Activated CD4-positive, alpha-beta T cell treated with anti-CD3 and anti-CD28 coated beads, Interleukin-2, Interleukin-4, amounts not matched to agents 100 ng/mL and 50 ng/mL, durations not matched to agents 16 hours and 8 hours (primary cell): ENCODE results near the gene DNAH14.

Source experiments
- DNase-seq: peaks from one replicate; pipeline ENCODE4 v3.0.0-alpha.2; 2020; ENCODE audit warnings: low spot score

The DNAH14 gene

DNA sequence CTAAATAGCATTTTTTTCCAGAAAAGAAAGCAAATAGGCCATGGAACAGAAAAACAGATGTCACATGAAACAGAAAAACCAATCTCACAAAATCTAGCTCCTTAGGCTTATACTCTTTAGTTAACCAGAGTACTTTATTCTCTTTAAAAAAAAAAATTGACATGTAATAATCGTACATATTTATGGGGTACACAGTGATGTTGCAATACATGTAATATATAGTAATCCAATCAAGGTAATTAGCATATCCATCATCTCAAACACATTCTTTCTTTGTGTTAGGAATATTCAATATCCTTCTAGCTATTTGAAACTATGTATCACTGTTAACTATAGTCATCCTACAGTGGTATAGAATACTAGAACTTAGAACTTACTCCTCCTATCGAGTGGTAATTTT lies 478.3 kb downstream of the DNAH14 start:
- no peak for DNase-seq

DNA sequence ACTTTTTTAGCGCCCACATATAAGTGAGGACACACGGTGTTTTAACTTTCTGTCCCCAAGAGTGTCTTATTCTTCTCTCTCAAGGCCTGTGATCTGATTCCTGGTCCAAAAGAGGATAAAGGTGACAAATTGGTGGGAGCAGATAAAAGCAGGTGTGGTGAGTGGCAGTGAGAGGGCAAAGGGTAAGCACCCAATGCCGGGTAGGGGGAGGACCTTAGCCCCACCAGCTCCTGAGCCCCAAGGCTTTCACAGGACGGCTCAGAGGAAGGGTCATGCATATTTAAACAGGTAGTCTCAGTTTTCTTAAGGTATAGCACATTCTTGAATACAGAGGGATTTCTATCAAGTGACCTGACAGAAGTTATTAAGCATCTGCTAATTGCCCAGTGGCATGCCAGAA lies 478.8 kb downstream of the DNAH14 start:
- DNase-seq = no peak

DNA sequence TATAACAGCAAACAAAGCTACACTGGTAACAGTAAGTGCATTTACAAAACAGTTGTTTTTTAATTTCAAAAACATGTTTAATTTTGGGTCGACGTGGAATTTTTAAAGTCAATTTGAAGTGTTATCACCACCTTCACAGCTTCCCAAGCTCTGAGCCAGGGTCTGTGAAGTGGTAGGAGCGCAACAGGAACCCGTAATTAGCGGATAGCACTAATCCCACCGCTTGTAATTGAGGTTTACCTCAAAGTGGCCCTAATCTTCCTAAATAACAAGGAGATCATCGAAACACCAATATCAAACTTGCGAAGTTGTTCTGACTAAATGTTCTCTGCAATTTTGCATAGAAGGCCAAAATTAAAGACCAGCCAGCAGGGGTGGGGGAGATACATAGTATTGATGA lies 479.6 kb downstream of the DNAH14 start:
- no peak for DNase-seq

DNA sequence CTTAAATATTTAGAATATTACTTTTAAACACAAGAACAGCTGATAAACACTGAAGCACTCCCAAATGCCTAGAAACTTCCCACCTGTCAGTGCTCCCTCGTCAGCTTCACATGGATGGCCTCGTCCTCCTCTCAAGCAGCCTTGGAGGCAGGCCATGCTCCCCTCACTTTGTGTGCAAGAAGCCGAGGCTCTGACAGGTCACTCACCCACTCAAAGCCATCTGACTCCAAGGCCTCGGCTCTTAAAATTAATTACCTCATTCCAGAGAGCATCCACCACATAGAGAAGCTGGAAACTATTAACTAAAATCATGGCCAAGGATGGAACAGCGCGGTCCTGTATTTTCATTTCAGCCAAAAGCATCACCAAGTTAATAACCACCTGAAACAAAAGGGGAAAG lies 480.6 kb downstream of the DNAH14 start:
- no peak for DNase-seq

DNA sequence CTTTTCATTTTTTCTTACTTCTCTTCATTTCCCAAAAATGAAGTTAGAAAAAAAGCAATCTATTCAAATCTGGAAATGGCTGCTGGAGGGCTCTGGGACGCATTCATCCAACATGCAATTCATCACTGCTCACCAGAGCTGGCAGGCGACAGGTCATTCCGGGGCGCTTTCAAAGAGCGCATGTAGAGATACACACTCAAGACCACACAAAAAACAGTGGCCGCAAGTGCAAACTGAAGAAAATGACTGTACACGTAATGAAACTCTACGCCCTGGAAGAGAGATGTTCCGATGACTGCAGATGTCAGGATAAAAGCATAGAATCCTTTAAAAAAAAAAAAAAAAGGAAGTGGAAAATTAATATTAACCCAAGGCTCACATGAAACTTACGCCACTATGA lies 482.8 kb downstream of the DNAH14 start:
- no peak for DNase-seq

DNA sequence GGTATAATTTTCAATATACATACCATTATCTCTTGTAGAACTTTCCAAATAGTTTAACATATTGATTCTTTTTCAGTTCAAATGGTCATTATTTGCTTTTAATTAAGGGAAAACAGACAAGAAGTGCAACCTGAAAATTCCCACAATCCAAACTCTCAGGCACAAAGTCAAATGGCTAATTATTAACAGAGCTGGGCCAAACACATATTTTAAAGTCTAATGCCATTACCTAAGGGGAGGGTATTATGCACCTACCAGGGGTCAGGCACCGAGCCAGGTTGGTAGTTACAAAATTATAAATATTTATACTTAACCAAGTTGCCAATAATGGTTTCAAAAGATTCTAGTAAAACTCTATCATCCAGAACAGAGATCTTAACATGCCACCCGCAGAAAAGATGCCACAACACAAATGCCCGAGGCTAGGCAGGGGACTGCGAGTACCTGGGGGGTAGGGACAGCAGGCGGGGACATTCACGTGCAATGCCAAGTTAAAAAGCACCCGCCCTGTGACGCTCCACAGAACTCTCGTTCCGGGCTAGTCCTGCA lies 483.4 kb downstream of the DNAH14 start:
- no peak for DNase-seq

DNA sequence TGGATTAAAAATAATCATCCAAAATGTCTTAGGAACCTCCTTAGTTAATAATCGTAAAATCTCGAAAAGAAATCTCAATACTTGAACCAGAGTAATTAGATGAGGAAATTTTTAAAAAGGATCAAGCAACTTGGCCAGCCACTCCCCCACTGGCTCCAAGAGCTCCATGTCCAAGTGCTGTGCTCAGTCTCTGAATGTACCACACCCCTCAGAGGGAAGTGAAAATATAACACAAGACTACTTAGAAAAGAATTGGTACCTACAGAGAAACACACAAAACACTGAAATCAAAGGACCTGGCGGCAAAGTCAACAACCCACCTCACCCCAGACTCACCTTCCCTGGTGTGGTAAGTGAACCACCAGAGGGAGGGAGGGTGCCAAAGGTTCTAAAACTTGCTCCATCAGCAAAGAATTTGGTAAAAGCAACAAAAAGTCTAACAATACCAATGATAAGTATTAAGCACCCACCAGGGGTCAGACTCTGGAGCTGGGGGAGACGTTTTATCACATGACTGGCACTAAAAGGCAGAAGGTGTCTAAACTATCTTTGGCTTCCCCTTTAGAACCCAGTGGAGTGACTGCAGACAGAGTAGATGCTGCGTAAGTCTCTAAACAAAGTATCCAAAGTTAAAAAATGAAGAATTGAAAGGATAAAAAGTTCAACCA lies 484.4 kb downstream of the DNAH14 start:
- no peak for DNase-seq

DNA sequence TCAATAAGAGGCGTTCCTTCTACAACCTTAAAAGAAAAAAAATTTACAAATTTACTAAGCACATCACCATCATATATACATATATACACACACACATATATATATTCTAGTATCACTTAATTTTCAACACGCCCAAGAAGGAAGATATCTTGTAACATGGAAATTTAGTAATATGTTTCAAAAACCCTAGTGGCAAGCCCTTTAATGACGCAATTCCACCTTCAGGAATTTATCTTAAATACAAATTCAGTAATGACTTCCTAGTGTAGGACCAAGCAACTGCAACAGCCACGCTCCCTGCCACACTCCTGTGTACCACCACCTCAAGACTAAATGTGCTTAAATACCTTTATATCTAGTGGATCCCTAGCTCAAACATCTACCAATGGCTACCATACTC lies 485.8 kb downstream of the DNAH14 start:
- DNase-seq = no peak

DNA sequence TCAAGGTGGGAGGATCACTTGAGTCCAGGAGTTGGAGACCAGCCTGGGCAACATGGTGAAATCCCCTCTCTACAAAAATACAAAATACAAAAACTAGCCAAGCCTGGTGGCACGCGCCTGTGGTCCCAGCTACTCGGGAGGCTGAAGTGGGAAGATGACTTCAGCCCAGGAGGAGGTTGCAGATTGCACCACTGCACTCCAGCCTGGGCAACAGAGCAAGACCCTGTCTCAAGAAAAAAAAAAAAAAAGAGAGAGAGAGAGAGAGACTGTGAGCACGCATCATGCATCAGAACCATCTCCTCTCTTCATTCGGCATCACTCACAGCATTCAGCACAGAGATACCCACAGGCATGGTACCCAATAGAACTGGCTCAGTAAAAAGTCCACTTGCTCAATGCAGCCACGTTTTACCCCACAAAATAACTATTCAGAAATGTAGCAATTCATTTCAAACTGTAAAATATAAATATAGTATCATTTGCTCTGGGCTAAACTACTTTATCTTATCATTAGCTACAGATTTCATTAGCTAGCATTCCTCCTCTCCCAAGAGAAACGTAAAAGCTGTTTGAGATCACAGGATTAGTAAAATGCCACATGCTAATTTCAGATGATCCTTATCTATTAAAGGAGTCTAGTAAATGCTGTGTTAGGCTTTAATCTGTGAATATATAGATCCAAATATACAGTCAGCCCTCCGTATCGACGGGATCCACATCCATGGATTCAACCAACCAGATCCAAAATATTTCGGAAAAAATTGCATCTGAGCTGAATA lies 486.7 kb downstream of the DNAH14 start:
- no peak for DNase-seq

DNA sequence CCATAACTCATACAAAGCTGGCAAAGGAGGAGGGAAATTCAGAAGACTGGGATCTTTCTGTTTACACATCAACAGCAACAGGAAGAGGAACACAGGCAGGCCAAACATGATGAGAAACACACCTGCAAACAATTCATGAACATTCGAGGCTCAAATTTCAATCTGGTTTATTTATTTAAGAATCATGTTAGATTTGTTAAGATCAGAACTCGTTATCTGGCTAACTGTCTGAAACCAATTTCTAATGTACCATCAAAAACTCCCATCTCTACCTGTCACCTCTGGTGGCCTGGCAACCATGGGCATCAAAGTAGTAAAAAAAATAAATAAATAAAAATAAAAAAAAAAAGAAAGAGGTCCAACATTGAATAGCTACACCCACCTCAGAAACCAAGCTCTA lies 488.6 kb downstream of the DNAH14 start:
- no peak for DNase-seq

DNA sequence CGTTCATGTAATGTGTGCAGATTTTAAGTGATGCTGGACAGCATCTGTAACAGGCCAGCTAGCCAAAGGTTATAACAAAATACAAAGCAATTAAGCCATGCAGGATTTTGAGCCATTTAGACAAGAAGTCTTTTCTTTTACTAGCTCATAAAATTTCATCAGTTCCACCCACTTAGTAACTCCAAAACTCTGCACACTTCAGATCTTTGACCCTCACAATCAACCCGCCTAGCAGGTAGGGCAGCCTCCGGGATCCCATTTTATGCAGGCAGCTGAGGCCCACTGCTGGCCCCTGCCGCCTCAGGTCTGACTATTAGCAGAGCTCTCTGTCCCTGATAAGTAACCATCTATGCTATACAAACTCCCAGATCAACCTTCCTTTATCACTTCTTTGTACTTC lies 489.1 kb downstream of the DNAH14 start:
- DNase-seq = no peak

DNA sequence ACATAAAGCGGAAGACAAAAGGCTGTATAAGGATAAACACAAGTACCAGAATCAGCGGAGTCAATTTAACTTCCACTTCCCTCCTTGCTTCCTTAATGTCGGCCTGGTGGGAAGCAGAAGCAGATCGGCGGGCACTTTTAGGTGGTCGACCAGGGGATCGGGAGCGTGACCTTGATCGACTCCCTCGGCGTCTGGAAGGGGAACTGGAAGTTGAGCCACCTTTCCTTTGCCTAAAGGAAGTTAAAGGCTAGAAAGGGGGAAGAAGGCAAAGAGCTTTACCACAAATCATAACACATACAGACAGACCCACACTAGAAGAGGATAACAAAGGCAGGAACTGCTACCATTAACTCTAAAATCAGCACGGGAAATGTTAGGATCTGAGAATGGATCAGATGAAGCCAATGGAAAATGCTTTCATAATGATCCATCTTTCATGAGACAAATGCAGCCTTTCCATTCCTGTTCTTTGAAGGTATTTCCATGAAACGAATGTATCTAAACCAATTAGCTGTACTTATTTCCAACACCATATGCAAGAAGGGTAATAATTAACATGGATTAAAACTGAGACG lies 492.6 kb downstream of the DNAH14 start:
- DNase-seq = no peak

DNA sequence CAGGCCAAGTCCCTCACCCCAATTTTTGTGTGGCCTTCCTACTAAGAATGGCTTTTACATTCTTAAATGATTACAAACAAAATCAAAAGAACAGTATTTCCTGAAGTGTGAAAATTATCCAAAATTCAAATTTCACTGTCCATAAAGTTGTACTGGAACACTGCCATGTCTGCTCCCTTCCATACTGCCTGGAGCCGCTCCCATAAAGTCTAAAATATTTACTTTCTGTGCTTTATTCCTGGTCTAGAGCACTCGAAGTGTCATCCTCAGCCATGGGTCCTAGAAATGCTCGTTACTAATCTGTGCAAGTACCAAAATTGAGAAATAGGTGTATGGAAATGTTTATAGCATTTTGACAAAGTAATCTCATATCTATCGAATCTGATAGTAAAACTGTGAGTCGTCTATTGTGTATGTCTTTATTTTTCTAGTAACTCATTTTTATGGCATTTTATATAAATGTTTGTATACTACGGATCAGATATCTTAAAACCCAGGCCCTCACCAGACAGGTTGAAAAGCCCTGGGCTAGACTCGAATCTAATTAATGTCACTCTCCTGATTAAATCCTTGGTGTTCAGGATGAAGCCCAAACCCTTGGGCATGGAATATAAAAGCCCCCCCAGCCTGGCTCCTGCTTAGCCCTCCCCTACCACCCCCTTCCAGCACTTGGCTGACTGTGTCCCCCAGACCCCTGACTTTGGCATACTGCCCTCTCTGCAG lies 493.5 kb downstream of the DNAH14 start:
- DNase-seq = no peak

DNA sequence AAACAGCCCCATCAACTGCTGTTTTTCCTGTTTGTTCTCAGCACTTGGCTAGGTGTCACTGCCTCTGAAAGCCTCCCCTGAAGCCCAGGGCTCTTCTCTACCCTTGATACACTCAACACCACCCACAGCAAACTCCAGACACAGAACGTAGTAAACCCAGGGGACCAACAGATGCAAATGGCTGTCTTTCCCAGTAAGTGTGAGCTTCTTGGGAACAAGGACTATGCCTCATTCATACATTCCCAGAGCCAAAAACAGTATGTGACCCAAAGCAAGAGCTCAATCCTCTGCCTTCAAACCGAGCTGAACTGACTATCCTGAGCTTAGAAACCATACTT lies 494.0 kb downstream of the DNAH14 start:
- no peak for DNase-seq

DNA sequence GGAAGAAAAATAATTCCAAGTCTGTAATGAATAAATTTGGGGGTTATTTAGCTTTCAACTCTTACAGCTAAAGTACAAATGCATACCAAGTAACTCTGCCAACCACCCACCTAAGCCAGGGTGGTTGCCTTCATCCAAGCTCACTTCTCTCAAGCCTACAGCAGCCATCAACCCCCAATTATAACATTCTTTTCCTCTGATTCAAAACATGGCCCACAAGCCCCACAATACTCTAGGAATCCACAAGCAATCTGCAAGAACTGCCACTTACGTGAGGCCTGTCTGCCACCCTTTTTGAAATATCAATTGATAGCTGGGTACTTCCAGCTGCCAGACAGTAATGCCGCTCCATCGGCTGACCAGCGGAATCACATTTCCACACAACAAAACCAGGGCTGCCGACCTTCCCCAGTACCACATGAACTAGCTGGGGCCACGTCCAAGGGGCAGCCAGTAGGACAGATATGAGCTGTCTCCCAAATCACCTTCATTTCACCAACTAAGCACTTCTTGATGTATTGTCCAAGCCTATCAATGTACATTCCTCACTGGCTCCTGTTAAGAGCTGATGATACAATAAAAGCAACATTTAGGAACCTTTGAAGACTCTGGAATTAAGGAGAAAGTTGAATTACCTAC lies 495.2 kb downstream of the DNAH14 start:
- no peak for DNase-seq

DNA sequence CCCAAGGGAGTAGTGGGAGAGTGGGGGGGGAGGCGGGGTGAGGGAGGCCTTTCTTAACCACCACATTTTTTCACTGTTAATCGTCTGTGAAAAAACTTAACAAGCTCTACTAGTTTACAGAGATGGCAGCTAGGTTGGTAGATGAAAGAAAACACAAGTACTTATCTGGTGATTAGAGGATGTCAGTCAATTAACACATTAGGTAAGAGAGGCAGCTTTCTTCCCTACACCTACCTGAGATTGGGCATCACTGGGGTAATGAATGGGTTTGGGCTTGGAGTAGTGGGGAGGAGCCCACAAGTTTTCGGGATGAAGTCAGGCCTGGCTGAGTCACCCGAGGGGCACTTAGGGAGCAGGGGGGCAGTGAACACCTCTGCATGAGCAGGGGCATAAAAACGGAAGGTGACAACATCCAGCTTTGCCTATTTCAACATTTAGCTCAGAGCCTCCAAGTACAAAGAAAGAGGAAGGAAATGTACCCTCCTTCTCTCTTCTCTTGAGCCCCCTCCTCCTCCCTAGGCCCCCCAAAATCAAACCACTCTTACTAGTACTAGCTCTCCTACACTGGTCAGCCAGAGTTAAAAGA lies 495.8 kb downstream of the DNAH14 start:
- DNase-seq = no peak

DNA sequence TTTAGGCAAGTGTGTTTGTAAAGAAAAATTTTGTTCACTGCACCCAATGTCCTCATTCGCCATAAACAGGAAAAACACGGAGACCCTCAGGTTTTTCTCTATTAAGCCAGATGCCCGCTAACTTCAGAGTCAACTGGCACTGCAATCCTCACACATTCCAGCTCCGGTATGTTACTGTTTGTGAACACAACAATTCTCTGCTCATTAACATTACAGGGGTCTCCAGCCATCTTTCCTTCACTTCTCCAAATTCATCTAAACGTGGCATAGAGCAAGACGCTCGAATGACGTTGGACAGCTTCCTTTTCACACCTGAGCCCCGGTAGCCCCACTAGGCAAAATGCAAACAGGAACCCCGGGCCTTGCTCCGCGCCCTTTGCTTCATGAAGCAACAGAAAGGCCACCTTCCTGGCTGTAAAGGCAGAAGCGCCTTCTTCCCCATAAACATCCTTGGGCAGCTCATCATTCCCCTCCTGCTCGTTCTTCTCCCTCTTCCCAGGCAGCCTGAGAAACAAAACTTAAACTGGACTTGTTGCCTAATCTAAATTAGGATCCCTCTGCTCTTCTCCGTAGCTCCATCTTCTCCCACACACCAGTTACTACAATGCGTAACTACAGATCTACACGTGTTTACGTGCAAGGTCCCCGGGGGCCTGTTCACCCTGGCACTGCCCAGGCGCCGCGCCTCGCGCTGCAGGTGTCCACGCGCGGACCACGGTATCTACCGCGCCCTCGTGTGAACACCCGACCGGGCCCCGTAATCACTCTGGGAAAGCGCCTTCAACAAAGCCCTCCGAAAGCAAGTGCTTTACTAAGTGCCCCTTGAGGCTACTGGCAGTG lies 497.1 kb downstream of the DNAH14 start:
- peak; percentile 43 for DNase-seq

DNA sequence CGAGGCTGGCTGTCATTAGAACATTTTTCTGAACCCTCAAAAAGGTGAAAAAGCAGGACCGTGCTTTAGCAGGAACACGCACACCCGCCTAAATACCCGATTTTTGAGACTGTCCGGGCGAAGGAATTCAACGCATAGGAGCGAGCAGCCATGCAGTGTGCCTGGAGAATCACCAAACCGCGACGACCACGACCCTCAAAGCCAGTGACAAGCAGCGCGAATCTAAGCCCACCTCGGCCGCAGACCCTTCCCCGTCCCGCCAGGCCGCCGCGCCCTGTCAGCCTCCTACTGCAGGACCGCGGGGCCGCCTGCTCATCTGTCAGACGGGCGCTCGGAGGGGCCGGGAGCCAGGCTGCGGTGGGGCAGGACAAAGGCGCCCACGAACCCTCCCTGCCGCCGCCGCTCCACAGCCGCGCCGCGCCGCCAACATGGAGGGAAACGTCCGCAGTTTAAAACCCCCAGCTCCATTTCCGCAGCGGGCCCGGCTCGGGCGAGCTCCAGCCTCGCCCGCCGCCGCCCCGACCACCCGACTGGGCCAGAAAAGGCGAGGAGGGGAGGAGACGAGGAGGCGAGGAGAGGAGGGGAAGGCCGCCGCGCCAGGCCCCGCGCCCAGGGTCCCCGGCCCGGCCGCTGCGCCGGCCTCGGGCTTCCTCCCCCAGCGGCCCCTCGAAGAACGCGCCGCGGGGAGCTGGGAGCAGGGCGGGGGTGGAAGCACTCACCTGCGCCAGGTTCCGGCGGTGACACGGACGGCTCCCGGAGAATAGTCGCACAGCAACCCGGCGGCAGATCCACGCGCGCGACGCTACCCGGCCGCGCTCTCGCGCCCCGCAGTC lies 498.0 kb downstream of the DNAH14 start, which contains the start of gene LBR:
Gene LBR, minus strand, starts transcription at position 804 of the 833 bp plus-strand sequence. CDS start 3,963 bp downstream, outside the sequence.
- DNase-seq = peak; percentile 20

DNA sequence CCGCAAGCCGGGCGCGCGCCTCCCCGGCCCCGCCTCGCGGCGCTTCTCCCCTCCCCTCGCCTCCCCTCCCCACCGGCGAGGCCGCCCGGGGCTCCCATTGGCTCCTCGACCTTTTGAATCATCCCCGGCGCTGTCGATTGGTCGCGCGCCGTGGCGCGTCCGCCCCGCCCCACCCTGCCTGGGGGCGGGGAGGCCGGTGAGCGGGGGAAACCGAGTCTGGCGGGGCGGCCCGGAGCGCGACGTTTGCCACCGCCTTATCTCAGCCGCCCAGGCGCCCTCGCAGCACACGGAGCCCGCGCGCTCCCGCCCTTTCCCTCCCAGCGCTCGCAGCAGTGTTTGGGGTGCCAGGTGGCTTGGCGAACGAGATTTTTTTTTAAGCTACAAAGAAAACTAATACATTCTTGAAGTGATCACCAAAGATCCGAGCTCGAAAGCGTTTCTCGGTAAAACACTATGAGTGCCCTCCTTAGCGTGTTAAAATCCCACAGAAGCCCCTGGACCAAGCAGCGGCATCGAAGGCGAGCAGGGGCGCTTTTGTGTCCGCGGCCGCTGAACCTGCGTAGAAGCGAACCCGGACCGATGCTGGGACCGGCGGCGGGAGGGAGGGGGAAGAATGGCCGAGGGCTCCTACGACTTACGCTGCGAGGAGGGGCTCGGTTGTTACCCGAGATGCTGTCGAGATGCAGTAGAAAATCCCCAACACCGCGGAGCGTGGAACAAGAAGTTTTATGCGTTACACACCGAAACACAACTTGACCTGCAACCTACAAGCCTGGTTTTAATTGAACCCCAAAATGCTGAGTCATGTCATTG lies 498.8 kb downstream of the DNAH14 start:
- DNase-seq = peak; percentile 96
